Heart right ventricle (tissue), 16 donors: Measurements from ENCODE around the gene GPC3. TPM values are rescaled to one million over a fixed set of nuclear protein-coding genes. Genes with fewer than 3 reads are reported as not detected.

Experiments
- ATAC-seq, 8 donors: fragments of 200-7000 bp; cut with Tn5 transposase; one replicate each; pipeline ENCODE4 v1.9.1; 2020; ENCODE audit warnings: mild to moderate bottlenecking in 8 of 8, moderate library complexity in 8 of 8, moderate number of reproducible peaks in 1 of 8
- DNase-seq, 2 donors: peaks; one replicate each; pipeline ENCODE4 v3.0.0-alpha.2; 2020
- H3K27ac ChIP-seq, 10 donors: fragments of 200-600 bp; sonication (generic) in 2 of 10; one replicate each; pipeline versions ENCODE4 v1.5.0 to v1.8.0; 2020 to 2022; ENCODE audit warnings: mild to moderate bottlenecking in 3 of 10
- H3K27me3 ChIP-seq, 7 donors: fragments of 200-600 bp; one replicate each; pipeline ENCODE4 v1.8.0; 2021 to 2022; ENCODE audit warnings: mild to moderate bottlenecking in 2 of 7
- H3K36me3 ChIP-seq, 9 donors: fragments of 200-600 bp; sonication (generic) in 1 of 9; one replicate each; pipeline versions ENCODE4 v1.5.0 to v1.8.0; 2020 to 2022; ENCODE audit warnings: mild to moderate bottlenecking in 2 of 9
- H3K4me1 ChIP-seq, 9 donors: fragments of 200-600 bp; sonication (generic) in 1 of 9; one replicate each; pipeline versions ENCODE4 v1.5.0 to v1.8.0; 2020 to 2022; ENCODE audit warnings: mild to moderate bottlenecking in 4 of 9
- H3K4me3 ChIP-seq, 10 donors: fragments of 200-600 bp; sonication (generic) in 2 of 10; one replicate each; pipeline versions ENCODE4 v1.5.0 to v1.8.0; 2020 to 2022; ENCODE audit warnings: mild to moderate bottlenecking in 7 of 10, moderate library complexity in 2 of 10
- H3K9me3 ChIP-seq, 11 donors: fragments of 200-600 bp in 10 of 11; sonication (generic) in 2 of 11; one replicate each; pipeline versions ENCODE4 v1.5.0 to v1.8.0; 2013 to 2022; ENCODE audit warnings: mild to moderate bottlenecking in 2 of 11, control low read depth in 1 of 11, moderate library complexity in 1 of 11
- WGBS, 2 donors: extraction: QIAGEN DNeasy Blood & Tissue Kit; methylation state at CpG; one replicate each; pipeline ENCODE4 v1.1.7; 2013; ENCODE audit warnings: inconsistent platforms in 1 of 2; 5-methylcytosine and 5-hydroxymethylcytosine counted together
- intact Hi-C, 10 donors: fragments of 100-400 bp; cut with DNase I; formaldehyde crosslinking; loops; one replicate each; pipeline versions ENCODE4 v1.11.1 to v1.14.2; 2022
- polyA plus RNA-seq, 2 donors: library from polyadenylated mRNA; stranded (reverse); fragments of 200-250 nt; gene quantifications; one replicate each; pipeline ENCODE4 v1.2.3, GENCODE V29; 2013
- total RNA-seq, 10 donors: library from RNA; stranded (reverse); fragmentation: NEBNext Ultra II Directional in 3 of 10; extraction: Animal tissue kit (Norgen Biotek cat#: 25700) in 3 of 10; gene quantifications; one replicate each; pipeline versions ENCODE4 v1.2.1 to v1.2.4, GENCODE V29; 2021 to 2023
- TF ChIP-seq, protein P1 (sequence below), 9 donors: fragments of 200-600 bp; sonication (generic) in 2 of 9; IDR thresholded peaks; one replicate each; pipeline versions ENCODE4 v1.5.0 to v1.8.0; 2021 to 2022; ENCODE audit warnings: antibody characterized with exemption in 9 of 9, mild to moderate bottlenecking in 5 of 9, moderate library complexity in 1 of 9
- donor health status: Arrhythmogenic right ventricular cardiomyopathy.
- donor health status: ischemic (EF 13 %, LVEDD 7.1; RV severe dilation, severe dysfunction).
- donor health status: healthy with polysubstance abuse.
- donor health status: DM: no; HTN: yes; CAD: no.
- donor health status: DM: no; HTN: no; CAD: no.
- donor health status: ischemic (EF 25% LVEDD 6.9; RV normal size, moderate dysfunction).
- donor health status: ischemic (EF 25% LVEDD 5.7; RV mildly dilated, moderate dysfunction).
- donor health status: healthy.
- donor health status: DM: yes; HTN: yes; CAD: no.
- donor health status: Ischemic cardiomyopathy.
- donor health status: ischemic (EF 35%, LVEDD 5.7; RV mildly dilated, moderate dysfunction).
- donor health status: nonischemic (EF 11% LVEDD 7.7; RV severe dilation, severe dysfunction).
- donor health status: DM: yes; HTN: yes; CAD: no.
- donor health status: PGD.
- donor health status: ischemic (EF 29% LVEDD 5.4; RV normal size, mild dysfunction).
- donor health status: nonischemic (EF 23%, LVEDD 6.1; RV moderate dilation, normal function).

The GPC3 gene
- total and polyA plus RNA-seq, 12 donors: 0.66 to 5.6 (median 3.4) TPM

DNA sequence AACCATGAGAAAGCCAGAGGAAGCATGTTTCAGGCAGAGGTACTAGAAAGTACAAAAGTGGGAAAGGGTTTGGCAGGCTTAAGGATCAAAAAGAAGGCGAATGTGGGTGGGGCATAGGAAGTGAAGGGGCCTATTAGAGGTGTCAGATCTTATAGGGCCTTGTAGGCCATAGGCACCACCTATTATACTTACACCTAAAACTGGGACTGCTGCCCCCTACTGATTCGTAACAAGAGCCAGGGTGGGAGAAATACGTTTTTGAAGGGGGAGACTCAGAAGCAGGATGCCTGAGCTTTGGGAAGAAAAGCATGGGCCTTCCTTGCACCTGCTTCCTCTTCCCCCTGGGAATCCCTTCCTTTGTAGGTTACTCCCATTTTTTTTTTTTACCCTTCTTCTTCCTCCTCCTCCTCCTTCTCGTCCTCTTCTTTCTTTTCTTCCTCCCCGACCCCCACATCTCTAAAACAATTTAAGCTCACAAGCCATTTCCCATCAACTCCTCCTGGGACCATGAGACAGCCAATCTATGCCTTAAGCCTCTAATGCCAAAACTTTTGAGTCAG lies 40.7 kb upstream of the GPC3 start:
- no peak for DNase-seq
- Histone ChIP-seq H3K4me3 (peak overlapping the region in 2 of 10 donors; percentile 24 to 31), H3K27me3 (peaks cover 0 to 25% (median 0%) of the 10 kb centered on the region in 7 donors), H3K9me3 (no peaks in the 10 kb centered on the region), H3K4me1 (no peaks in the 10 kb centered on the region), H3K27ac (no peak overlapping the region), H3K36me3 (no peaks in the 10 kb centered on the region)
- ATAC-seq: no peak
- intact Hi-C loops: loop anchor here in 4 of 10 donors (5.0 to 10.0 kb wide), 2 partner anchors 231 to 234 kb away; no protein-coding TSS in a partner anchor
- TF ChIP-seq, protein P1, sequence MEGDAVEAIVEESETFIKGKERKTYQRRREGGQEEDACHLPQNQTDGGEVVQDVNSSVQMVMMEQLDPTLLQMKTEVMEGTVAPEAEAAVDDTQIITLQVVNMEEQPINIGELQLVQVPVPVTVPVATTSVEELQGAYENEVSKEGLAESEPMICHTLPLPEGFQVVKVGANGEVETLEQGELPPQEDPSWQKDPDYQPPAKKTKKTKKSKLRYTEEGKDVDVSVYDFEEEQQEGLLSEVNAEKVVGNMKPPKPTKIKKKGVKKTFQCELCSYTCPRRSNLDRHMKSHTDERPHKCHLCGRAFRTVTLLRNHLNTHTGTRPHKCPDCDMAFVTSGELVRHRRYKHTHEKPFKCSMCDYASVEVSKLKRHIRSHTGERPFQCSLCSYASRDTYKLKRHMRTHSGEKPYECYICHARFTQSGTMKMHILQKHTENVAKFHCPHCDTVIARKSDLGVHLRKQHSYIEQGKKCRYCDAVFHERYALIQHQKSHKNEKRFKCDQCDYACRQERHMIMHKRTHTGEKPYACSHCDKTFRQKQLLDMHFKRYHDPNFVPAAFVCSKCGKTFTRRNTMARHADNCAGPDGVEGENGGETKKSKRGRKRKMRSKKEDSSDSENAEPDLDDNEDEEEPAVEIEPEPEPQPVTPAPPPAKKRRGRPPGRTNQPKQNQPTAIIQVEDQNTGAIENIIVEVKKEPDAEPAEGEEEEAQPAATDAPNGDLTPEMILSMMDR (IDR thresholded peaks at IDR 0.05): no peak
- 49 to 55% methylated on average over 5 of the region's 5 CpGs for WGBS, 2 donors

DNA sequence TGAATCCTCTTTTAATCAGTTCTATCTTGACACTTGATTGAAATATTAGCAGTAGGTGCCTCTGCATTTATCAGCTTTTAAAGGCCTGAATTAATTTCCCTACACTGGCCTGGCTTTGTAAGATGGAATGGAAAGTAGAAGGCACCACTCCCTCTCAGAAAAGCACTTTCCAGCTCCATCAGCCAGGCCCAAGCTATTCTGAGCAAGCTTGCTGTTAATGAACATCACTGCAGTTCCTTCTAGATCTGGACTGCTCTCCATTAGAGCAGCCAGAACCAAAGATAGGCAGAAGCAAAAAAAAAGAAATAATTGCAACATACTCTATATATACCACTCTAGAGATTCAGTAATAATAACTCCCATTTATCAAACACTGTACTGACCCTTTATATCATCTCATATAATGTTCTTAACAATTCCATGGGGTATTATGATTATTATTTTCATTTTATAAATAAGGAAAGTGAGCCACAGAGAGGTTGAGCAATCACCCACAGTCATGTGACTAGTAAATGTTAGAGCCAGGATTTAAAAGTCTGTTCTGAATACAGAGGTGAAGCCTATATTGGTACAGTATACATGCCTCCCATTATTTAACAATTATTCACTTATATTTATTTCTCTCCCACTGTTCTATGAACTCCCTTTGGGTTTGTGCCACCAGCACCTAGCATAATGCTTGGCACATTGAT lies 39.4 kb upstream of the GPC3 start:
- H3K27ac ChIP-seq: no peak overlapping the region
- no peaks in the 10 kb centered on the region for H3K9me3 ChIP-seq
- no peaks in the 10 kb centered on the region for H3K4me1 ChIP-seq
- intact Hi-C loops: loop anchor here in 4 of 10 donors (5.0 to 10.0 kb wide), 2 partner anchors 230 to 233 kb away; no protein-coding TSS in a partner anchor
- H3K27me3 ChIP-seq: peaks cover 0 to 27% (median 0%) of the 10 kb centered on the region in 7 donors
- TF ChIP-seq, protein P1 (IDR thresholded peaks at IDR 0.05): no peak
- no peaks in the 10 kb centered on the region for H3K36me3 ChIP-seq
- ATAC-seq: peak in 2 of 8 donors; percentile 11 to 42
- no peak for DNase-seq
- H3K4me3 ChIP-seq: no peak overlapping the region

DNA sequence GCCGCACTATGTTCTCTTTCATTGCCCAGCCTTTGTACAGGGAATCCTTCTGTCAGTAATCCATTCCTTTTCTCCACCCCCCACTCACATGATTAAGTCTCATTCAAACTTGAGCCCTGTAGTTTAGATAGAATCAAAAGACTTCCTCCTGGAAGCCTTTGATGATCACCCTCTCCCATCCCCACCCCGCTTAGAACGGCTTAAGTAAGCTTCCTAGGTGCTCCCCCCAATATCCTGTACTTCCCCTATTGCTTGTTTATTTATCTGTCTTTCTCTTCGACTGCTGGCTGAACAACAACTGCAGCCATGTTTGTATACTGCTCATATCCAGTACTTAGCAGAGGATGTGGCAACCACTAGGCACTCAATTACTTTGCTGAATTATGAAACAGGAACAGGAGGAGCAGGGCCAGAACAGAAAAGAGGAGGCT lies 38.5 kb upstream of the GPC3 start:
- Histone ChIP-seq H3K36me3 (no peaks in the 10 kb centered on the region), H3K4me3 (no peak overlapping the region), H3K4me1 (no peaks in the 10 kb centered on the region), H3K27me3 (peaks cover 0 to 36% (median 0%) of the 10 kb centered on the region in 7 donors), H3K27ac (no peak overlapping the region), H3K9me3 (no peaks in the 10 kb centered on the region)
- TF ChIP-seq, protein P1 (IDR thresholded peaks at IDR 0.05): no peak
- DNase-seq (no peak), ATAC-seq (no peak)
- 70 to 71% methylated on average over 4 of the region's 4 CpGs for WGBS, 2 donors
- intact Hi-C loops: loop anchor here in 2 of 10 donors (10.0 kb wide), 1 partner anchor 229 kb away; no protein-coding TSS in a partner anchor

DNA sequence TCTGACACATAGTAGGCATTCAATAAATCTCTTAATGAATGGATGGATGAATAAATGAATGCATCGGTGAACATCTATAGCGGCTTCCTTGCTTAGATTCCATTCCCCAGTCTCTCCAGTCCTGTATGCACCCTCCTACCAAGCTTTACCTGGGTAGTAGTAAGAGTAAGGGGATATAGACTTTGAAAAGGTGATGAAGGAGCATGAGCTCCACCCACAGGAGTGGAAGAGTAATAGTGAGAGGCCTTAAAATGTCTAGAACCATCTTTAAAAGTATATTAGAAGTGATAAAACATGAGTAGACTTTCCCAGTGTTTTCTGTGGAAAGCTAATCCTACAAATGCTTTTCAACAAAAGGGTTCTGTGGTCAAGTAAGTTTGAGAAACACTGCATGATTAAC lies 35.5 kb upstream of the GPC3 start:
- DNase-seq (no peak), ATAC-seq (no peak)
- TF ChIP-seq, protein P1 (IDR thresholded peaks at IDR 0.05): no peak
- Histone ChIP-seq H3K36me3 (no peaks in the 10 kb centered on the region), H3K4me1 (no peaks in the 10 kb centered on the region), H3K27me3 (peaks cover 0 to 39% (median 0%) of the 10 kb centered on the region in 7 donors), H3K9me3 (no peaks in the 10 kb centered on the region), H3K4me3 (no peak overlapping the region), H3K27ac (no peak overlapping the region)
- WGBS, 2 donors: 80 to 81% methylated on average over 2 of the region's 2 CpGs
- intact Hi-C loops: loop anchor here in 2 of 10 donors (10.0 kb wide), 1 partner anchor 226 kb away; no protein-coding TSS in a partner anchor
